ENCODE data around the gene SLC6A6. TPM values are rescaled to one million over a fixed set of nuclear protein-coding genes. Genes with fewer than 3 reads are reported as not detected.

SLC6A6 gene
- total RNA-seq, 1 donor from 2014 or later = 32.9 TPM

DNA sequence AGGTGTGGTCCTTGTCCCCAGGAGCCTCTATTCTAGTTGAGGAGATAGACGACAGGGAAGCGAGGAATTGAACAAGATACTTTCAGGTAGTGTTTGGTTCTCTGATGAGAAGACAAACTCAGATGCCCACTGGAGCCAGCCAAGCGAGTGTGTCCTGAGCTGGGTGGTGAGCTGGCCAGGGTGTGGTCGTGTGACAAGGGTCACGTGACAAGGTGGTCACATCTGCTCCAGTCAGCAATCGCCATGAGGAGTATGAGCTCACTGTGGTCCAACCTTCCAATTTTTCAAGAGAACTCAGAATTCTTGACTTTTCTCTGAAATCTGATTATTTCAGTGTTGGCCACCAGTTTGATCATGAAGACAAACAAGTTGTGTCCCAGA lies 39.5 kb downstream of the SLC6A6 start:
- Mint-ChIP-seq H3K4me1 (peaks cover 31% of the 10 kb centered on the region), H3K4me3 (no peak overlapping the region), H3K27me3 (ENCODE audit: insufficient read depth, low read depth) (no peaks in the 10 kb centered on the region), H3K27ac (peak overlapping the region; percentile 72), H3K9me3 (no peaks in the 10 kb centered on the region), H3K36me3 (peaks cover 17% of the 10 kb centered on the region)
- no peaks in the 10 kb centered on the region for H3K36me3 ChIP-seq
- H3F3A ChIP-seq (ENCODE audit: low read depth) = no peaks in the 10 kb centered on the region
- no peak overlapping the region for H3K4me3 ChIP-seq
- no peak overlapping the region for H3K27ac ChIP-seq
- no peak overlapping the region for H2AFZ ChIP-seq (replicated peaks)
- H4K20me1 ChIP-seq (ENCODE audit: low read depth) = peaks cover 32% of the 10 kb centered on the region
- no peak overlapping the region for H3K9ac ChIP-seq
- H3K4me2 ChIP-seq = no peak overlapping the region
- TF ChIP-seq EZH2 (IDR thresholded peaks at IDR 0.05) (no peak), EZH2phosphoT487 (IDR thresholded peaks at IDR 0.05) (no peak)
- TF ChIP-seq, protein P1, sequence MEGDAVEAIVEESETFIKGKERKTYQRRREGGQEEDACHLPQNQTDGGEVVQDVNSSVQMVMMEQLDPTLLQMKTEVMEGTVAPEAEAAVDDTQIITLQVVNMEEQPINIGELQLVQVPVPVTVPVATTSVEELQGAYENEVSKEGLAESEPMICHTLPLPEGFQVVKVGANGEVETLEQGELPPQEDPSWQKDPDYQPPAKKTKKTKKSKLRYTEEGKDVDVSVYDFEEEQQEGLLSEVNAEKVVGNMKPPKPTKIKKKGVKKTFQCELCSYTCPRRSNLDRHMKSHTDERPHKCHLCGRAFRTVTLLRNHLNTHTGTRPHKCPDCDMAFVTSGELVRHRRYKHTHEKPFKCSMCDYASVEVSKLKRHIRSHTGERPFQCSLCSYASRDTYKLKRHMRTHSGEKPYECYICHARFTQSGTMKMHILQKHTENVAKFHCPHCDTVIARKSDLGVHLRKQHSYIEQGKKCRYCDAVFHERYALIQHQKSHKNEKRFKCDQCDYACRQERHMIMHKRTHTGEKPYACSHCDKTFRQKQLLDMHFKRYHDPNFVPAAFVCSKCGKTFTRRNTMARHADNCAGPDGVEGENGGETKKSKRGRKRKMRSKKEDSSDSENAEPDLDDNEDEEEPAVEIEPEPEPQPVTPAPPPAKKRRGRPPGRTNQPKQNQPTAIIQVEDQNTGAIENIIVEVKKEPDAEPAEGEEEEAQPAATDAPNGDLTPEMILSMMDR (IDR thresholded peaks at IDR 0.05) = no peak
- peaks cover 16% of the 10 kb centered on the region for H3K4me1 ChIP-seq
- no peak for DNase-seq (ENCODE audit: low spot score)
- peaks cover 6% of the 10 kb centered on the region for H3K79me2 ChIP-seq (ENCODE audit: low read depth)
- H3K9me3 ChIP-seq (ENCODE audit: low read depth) = no peaks in the 10 kb centered on the region
- no peaks in the 10 kb centered on the region for H3K27me3 ChIP-seq

- Histone ChIP-seq H3K27ac (no peak overlapping the region), H3K9ac (no peak overlapping the region), H3K79me2 (ENCODE audit: low read depth) (peaks cover 6% of the 10 kb centered on the region), H3K4me1 (peaks cover 16% of the 10 kb centered on the region), H4K20me1 (ENCODE audit: low read depth) (peaks cover 25% of the 10 kb centered on the region), H3K4me2 (no peak overlapping the region), H3F3A (ENCODE audit: low read depth) (no peaks in the 10 kb centered on the region), H3K36me3 (peaks cover 6% of the 10 kb centered on the region), H3K4me3 (no peak overlapping the region), H2AFZ (replicated peaks) (no peak overlapping the region), H3K9me3 (ENCODE audit: low read depth) (no peaks in the 10 kb centered on the region), H3K27me3 (no peaks in the 10 kb centered on the region)
- Mint-ChIP-seq H3K36me3 (peaks cover 36% of the 10 kb centered on the region), H3K9me3 (no peaks in the 10 kb centered on the region), H3K27me3 (ENCODE audit: insufficient read depth, low read depth) (no peaks in the 10 kb centered on the region), H3K4me1 (peaks cover 22% of the 10 kb centered on the region), H3K4me3 (no peak overlapping the region), H3K27ac (peak overlapping the region; percentile 76)
- no peak for DNase-seq (ENCODE audit: low spot score)
- TF ChIP-seq EZH2 (IDR thresholded peaks at IDR 0.05) (no peak), EZH2phosphoT487 (IDR thresholded peaks at IDR 0.05) (no peak)
- TF ChIP-seq, protein P1 (IDR thresholded peaks at IDR 0.05) = no peak
Measured at GRCh38 chr3:14444380-14444779, 42.0 kb downstream of the SLC6A6 start.

- H3K36me3 Mint-ChIP-seq = peaks cover 37% of the 10 kb centered on the region
- peaks cover 6% of the 10 kb centered on the region for H3K36me3 ChIP-seq
- no peak for DNase-seq (ENCODE audit: low spot score)
- H3K27ac Mint-ChIP-seq = no peak overlapping the region
- H4K20me1 ChIP-seq (ENCODE audit: low read depth) = peaks cover 11% of the 10 kb centered on the region
- H3K9me3 Mint-ChIP-seq = no peaks in the 10 kb centered on the region
- peaks cover 8% of the 10 kb centered on the region for H3K4me1 Mint-ChIP-seq
- no peaks in the 10 kb centered on the region for H3K79me2 ChIP-seq (ENCODE audit: low read depth)
- no peak overlapping the region for H3K4me3 Mint-ChIP-seq
- H3K27ac ChIP-seq = no peak overlapping the region
- H3K27me3 ChIP-seq = no peaks in the 10 kb centered on the region
- TF ChIP-seq EZH2 (IDR thresholded peaks at IDR 0.05) (no peak), EZH2phosphoT487 (IDR thresholded peaks at IDR 0.05) (no peak)
- TF ChIP-seq, protein P1 (IDR thresholded peaks at IDR 0.05) = no peak
- no peak overlapping the region for H3K4me3 ChIP-seq
- H3F3A ChIP-seq (ENCODE audit: low read depth) = no peaks in the 10 kb centered on the region
- peaks cover under 1% of the 10 kb centered on the region for H3K27me3 Mint-ChIP-seq (ENCODE audit: insufficient read depth, low read depth)
- no peak overlapping the region for H3K4me2 ChIP-seq
- H2AFZ ChIP-seq (replicated peaks) = no peak overlapping the region
- peaks cover 6% of the 10 kb centered on the region for H3K4me1 ChIP-seq
- no peaks in the 10 kb centered on the region for H3K9me3 ChIP-seq (ENCODE audit: low read depth)
- no peak overlapping the region for H3K9ac ChIP-seq
Measured at GRCh38 chr3:14445773-14446172, 43.4 kb downstream of the SLC6A6 start.

All from neural progenitor cell (in vitro differentiated cells).